Measurements from ENCODE around the gene MYCL. TPM values are rescaled to one million over a fixed set of nuclear protein-coding genes. Genes with fewer than 3 reads are reported as not detected.

The MYCL gene
- total and polyA plus RNA-seq, 4 donors: 2.4 to 7.8 (median 4.4) TPM

DNA sequence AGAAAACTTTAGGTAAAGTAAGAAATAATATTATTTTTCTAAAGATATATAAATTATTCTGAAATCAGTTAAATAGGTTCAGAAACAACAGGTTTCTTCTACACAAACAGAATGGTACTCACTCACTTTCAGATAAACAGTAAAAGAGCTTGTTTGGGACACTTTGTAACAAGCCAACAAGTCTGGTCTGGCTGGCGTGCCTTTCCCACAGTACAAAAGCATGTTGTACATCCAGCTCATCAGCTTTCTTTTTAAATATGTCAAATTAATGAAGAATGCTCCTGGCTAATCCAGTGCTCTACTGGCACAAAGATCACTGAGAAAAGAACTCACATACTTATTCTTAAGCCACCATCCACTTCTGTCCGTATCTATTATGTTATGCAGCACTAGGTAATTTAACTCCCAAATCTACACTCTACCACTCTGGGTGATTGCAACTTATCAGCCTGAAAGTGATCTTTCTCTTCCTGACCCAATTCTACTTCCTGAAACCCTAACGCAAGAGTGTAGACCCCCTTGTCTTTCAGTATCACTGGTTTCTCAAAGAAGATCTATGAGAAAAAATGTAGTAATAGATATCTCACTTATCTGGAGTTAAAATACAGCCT lies 51.0 kb downstream of the MYCL start:
- H3K27me3 ChIP-seq (ENCODE audit: control insufficient read depth in 3 of 3, insufficient read depth in 3 of 3, low read length in 2 of 3): no peaks in the 10 kb centered on the region
- H3K9me3 ChIP-seq (ENCODE audit: control insufficient read depth in 4 of 4, insufficient read depth in 3 of 4, low read length in 3 of 4): no peaks in the 10 kb centered on the region
- H3K4me1 ChIP-seq (ENCODE audit: control insufficient read depth in 5 of 5, insufficient read depth in 5 of 5, low read length in 5 of 5): peaks cover 2 to 25% (median 14%) of the 10 kb centered on the region in 5 donors
- no peak overlapping the region for H3K9ac ChIP-seq (ENCODE audit: insufficient read depth in 1 of 2, low read length in 2 of 2)
- DNase-seq: no peak
- no peak overlapping the region for H3K27ac ChIP-seq (ENCODE audit: low read depth in 1 of 2, low read length in 1 of 2)
- H3K4me3 ChIP-seq: no peak overlapping the region
- TF ChIP-seq, protein P1, sequence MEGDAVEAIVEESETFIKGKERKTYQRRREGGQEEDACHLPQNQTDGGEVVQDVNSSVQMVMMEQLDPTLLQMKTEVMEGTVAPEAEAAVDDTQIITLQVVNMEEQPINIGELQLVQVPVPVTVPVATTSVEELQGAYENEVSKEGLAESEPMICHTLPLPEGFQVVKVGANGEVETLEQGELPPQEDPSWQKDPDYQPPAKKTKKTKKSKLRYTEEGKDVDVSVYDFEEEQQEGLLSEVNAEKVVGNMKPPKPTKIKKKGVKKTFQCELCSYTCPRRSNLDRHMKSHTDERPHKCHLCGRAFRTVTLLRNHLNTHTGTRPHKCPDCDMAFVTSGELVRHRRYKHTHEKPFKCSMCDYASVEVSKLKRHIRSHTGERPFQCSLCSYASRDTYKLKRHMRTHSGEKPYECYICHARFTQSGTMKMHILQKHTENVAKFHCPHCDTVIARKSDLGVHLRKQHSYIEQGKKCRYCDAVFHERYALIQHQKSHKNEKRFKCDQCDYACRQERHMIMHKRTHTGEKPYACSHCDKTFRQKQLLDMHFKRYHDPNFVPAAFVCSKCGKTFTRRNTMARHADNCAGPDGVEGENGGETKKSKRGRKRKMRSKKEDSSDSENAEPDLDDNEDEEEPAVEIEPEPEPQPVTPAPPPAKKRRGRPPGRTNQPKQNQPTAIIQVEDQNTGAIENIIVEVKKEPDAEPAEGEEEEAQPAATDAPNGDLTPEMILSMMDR (IDR thresholded peaks at IDR 0.05; ENCODE audit: control extremely low read depth, extremely low read depth): no peak
- no peak for ATAC-seq (ENCODE audit: insufficient read depth, low FRiP score)
- 67 to 72% methylated on average over 3 of the region's 3 CpGs for WGBS, 2 donors
- peaks cover 4 to 16% (median 10%) of the 10 kb centered on the region in 4 donors for H3K36me3 ChIP-seq (ENCODE audit: control insufficient read depth in 4 of 4, insufficient read depth in 4 of 4, low read length in 4 of 4)

DNA sequence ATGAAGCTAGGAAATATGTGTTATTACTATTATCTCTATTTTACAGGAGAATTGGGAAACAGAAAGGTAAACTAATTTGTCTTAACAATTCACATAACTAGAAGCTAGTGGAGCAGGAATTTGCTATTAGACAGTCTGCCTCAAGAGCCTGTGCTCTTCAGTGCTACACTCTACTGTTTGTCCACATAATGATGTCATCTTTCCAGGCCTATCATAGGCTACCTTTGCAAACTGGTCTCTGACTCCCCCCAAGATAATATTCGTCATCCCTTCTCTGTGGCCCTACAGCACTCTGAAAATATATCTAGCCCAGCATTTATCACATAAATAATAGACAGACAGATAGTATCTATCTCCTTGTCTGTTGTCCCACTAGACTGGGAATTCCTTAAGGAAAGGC lies 52.5 kb downstream of the MYCL start:
- H3K27me3 ChIP-seq (ENCODE audit: control insufficient read depth in 3 of 3, insufficient read depth in 3 of 3, low read length in 2 of 3): no peaks in the 10 kb centered on the region
- TF ChIP-seq, protein P1 (IDR thresholded peaks at IDR 0.05; ENCODE audit: control extremely low read depth, extremely low read depth): no peak
- DNase-seq (no peak), ATAC-seq (ENCODE audit: insufficient read depth, low FRiP score) (no peak)
- no peak overlapping the region for H3K9ac ChIP-seq (ENCODE audit: insufficient read depth in 1 of 2, low read length in 2 of 2)
- H3K27ac ChIP-seq (ENCODE audit: low read depth in 1 of 2, low read length in 1 of 2): no peak overlapping the region
- WGBS, 2 donors: 93 to 94% methylated on average over 1 of the region's 1 CpG
- peaks cover 3 to 32% (median 19%) of the 10 kb centered on the region in 5 donors for H3K4me1 ChIP-seq (ENCODE audit: control insufficient read depth in 5 of 5, insufficient read depth in 5 of 5, low read length in 5 of 5)
- no peaks in the 10 kb centered on the region for H3K9me3 ChIP-seq (ENCODE audit: control insufficient read depth in 4 of 4, insufficient read depth in 3 of 4, low read length in 3 of 4)
- peaks cover 3 to 20% (median 10%) of the 10 kb centered on the region in 4 donors for H3K36me3 ChIP-seq (ENCODE audit: control insufficient read depth in 4 of 4, insufficient read depth in 4 of 4, low read length in 4 of 4)
- H3K4me3 ChIP-seq: no peak overlapping the region

DNA sequence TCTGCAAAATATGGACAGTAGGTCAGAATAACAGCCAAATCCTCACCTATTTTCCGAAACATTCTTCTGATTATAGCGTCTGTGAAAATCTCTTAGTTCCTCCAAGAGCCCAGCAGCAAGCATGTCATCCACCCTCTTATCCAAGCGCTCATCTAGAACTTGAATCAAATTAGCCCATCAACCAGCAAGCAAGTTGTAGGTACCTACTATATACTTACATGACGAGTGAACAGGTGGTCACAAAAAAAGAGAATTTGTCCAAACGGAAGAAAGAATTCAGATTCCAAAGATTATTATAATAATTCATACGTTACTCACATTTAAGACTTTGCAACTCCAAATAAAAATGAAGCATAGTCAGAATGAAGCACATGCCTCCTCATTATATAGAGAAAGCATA lies 53.8 kb downstream of the MYCL start:
- Histone ChIP-seq H3K27ac (ENCODE audit: low read depth in 1 of 2, low read length in 1 of 2) (no peak overlapping the region), H3K27me3 (ENCODE audit: control insufficient read depth in 3 of 3, insufficient read depth in 3 of 3, low read length in 2 of 3) (no peaks in the 10 kb centered on the region), H3K9ac (ENCODE audit: insufficient read depth in 1 of 2, low read length in 2 of 2) (no peak overlapping the region), H3K36me3 (ENCODE audit: control insufficient read depth in 4 of 4, insufficient read depth in 4 of 4, low read length in 4 of 4) (peaks cover 3 to 23% (median 14%) of the 10 kb centered on the region in 4 donors), H3K4me1 (ENCODE audit: control insufficient read depth in 5 of 5, insufficient read depth in 5 of 5, low read length in 5 of 5) (peaks cover 3 to 30% (median 17%) of the 10 kb centered on the region in 5 donors), H3K4me3 (no peak overlapping the region), H3K9me3 (ENCODE audit: control insufficient read depth in 4 of 4, insufficient read depth in 3 of 4, low read length in 3 of 4) (no peaks in the 10 kb centered on the region)
- no peak for ATAC-seq (ENCODE audit: insufficient read depth, low FRiP score)
- WGBS, 2 donors: 98 to 99% methylated on average over 6 of the region's 6 CpGs
- no peak for DNase-seq
- TF ChIP-seq, protein P1 (IDR thresholded peaks at IDR 0.05; ENCODE audit: control extremely low read depth, extremely low read depth): no peak

DNA sequence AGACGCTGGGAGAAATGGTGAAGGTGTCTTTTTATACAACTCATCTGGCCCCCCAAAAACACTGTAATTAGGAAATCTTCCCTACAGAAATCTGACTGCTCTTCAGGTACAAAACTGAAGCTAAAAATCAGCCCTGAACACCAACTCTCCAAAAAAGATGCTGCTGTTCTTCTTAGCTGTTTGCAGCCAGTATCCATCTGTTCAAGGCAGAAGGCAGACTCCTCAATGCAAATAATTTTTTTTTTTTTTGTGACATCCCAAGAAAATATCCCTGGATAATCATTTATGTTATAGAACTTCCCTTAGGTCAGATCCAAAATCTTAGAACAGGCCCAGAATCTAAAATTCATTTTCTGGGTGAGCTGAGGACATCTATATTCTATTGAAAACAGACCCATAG lies 54.9 kb downstream of the MYCL start:
- peaks cover 3 to 19% (median 10%) of the 10 kb centered on the region in 5 donors for H3K4me1 ChIP-seq (ENCODE audit: control insufficient read depth in 5 of 5, insufficient read depth in 5 of 5, low read length in 5 of 5)
- peaks cover 7 to 32% (median 18%) of the 10 kb centered on the region in 4 donors for H3K36me3 ChIP-seq (ENCODE audit: control insufficient read depth in 4 of 4, insufficient read depth in 4 of 4, low read length in 4 of 4)
- no peak for ATAC-seq (ENCODE audit: insufficient read depth, low FRiP score)

More for the DNA sequence above, 54.9 kb downstream of the MYCL start:
- H3K9me3 ChIP-seq (ENCODE audit: control insufficient read depth in 4 of 4, insufficient read depth in 3 of 4, low read length in 3 of 4): no peaks in the 10 kb centered on the region
- no peaks in the 10 kb centered on the region for H3K27me3 ChIP-seq (ENCODE audit: control insufficient read depth in 3 of 3, insufficient read depth in 3 of 3, low read length in 2 of 3)
- 94% methylated on average over 1 of the region's 1 CpG for WGBS, 2 donors
- H3K4me3 ChIP-seq: no peak overlapping the region
- H3K27ac ChIP-seq (ENCODE audit: low read depth in 1 of 2, low read length in 1 of 2): no peak overlapping the region
- DNase-seq: no peak
- TF ChIP-seq, protein P1 (IDR thresholded peaks at IDR 0.05; ENCODE audit: control extremely low read depth, extremely low read depth): no peak
- no peak overlapping the region for H3K9ac ChIP-seq (ENCODE audit: insufficient read depth in 1 of 2, low read length in 2 of 2)

Data from lung (tissue), 12 donors.